Measurements from ENCODE around the gene KIRREL3. TPM values are rescaled to one million over a fixed set of nuclear protein-coding genes. Genes with fewer than 3 reads are reported as not detected.

The KIRREL3 gene
- total and polyA plus RNA-seq, 2 of the 4 experiments (the other 2 are of a cell fraction), result 10.9 to 15.9 TPM

DNA sequence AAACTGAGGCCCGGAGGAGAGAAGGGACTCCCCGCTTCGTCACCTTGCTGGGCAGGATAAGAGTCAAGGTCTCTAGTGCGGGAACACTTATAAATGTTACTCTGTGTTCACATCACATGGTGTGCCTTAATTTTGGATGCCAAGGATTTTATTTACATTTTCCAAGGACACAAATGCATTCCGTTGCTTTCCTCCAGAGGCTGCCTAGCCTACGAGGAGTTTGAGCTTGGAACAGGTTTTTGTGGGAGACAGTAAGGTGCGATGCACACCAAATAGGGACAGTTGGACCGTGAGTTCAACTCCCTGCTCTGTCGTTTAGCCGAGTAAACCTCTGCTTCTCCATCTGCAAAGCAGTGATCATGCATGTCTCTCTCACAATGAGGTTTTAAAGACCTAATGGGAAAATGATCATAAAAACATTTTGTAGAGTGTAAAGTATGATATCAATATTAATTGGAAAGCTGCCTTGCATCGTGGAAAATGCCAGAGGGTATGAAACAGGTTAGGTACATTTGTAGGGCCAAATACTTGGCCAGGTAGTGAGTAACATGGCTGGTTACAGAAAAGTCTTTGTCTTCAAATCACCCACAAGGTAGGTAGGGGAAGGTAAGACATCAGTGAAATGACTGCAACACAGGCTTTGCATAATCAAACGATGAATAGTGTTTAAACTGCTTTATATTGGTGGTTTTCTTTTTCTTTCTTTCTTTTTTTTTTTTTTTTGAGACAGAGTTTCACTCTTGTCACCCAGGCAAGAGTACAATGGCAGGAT is 583.3 kb downstream of the KIRREL3 start:
- Histone ChIP-seq H3K56ac (ENCODE audit: extremely low read depth, insufficient read depth, low read length) (no peak overlapping the region), H3K4ac (ENCODE audit: low read depth, low read length) (peak overlapping the region; percentile 31), H2AK9ac (replicated peaks; ENCODE audit: low read depth, low read length, poor library complexity) (peak overlapping the region; percentile 88), H3K9me1 (ENCODE audit: insufficient read depth, low read length) (peaks cover 17% of the 10 kb centered on the region), H3K27me3 (ENCODE audit: control insufficient read depth, insufficient read depth, low read length) (no peaks in the 10 kb centered on the region), H3K23ac (ENCODE audit: low read depth, low read length) (0 out of 2 replicates have a peak overlapping the region, but pooled peaks have one; percentile 24), H4K20me1 (ENCODE audit: insufficient read depth, low read length) (no peaks in the 10 kb centered on the region), H3K18ac (ENCODE audit: low read depth, low read length) (peak overlapping the region; percentile 9; the same call in 1 of the 2 replicates), H3K9me3 (ENCODE audit: control insufficient read depth, insufficient read depth, low read length) (no peaks in the 10 kb centered on the region), H3K9ac (ENCODE audit: low read depth, low read length) (no peak overlapping the region; the same call in 1 of the 2 replicates), H2BK15ac (ENCODE audit: low read depth, low read length) (no peak overlapping the region), H2AFZ (replicated peaks; ENCODE audit: low read length, poor library complexity) (peak overlapping the region; percentile 92), H2BK120ac (ENCODE audit: low read depth, low read length) (0 out of 2 replicates have a peak overlapping the region, but pooled peaks have one; percentile 6), H2BK20ac (ENCODE audit: low read depth, low read length) (peak overlapping the region; percentile 69; the same call in 1 of the 2 replicates), H3K79me1 (ENCODE audit: low read depth in 1 of 2, low read length in 2 of 2) (peaks cover 0 to 5% of the 10 kb centered on the region in 2 experiments; a peak in 1 of 4 replicates), H4K91ac (ENCODE audit: insufficient read depth, low read depth, low read length) (peak overlapping the region; percentile 31; the same call in 1 of the 2 replicates), H2BK5ac (ENCODE audit: low read depth, low read length, poor library complexity, severe bottlenecking) (no peak overlapping the region), H3K4me3 (ENCODE audit: insufficient read depth, low read depth, low read length) (peak overlapping the region; percentile 42; the same call in 1 of the 2 replicates), H3K4me1 (ENCODE audit: control insufficient read depth, insufficient read depth, low read length) (peaks cover 29% of the 10 kb centered on the region), H2AK5ac (ENCODE audit: low read depth, low read length) (peak overlapping the region; percentile 70; the same call in 1 of the 2 replicates), H3K27ac (ENCODE audit: insufficient read depth, low read length) (no peak overlapping the region; the same call in 1 of the 2 replicates), H4K8ac (ENCODE audit: low read depth in 2 of 2, low read length in 2 of 2) (peak overlapping the region; percentile 79 to 97; a peak in 3 of 4 replicates), H3K36me3 (ENCODE audit: control insufficient read depth, insufficient read depth, low read length) (peaks cover 8% of the 10 kb centered on the region; the same call in 1 of the 2 replicates), H3K4me2 (ENCODE audit: low read depth, low read length) (peak overlapping the region; percentile 50), H4K5ac (ENCODE audit: low read depth, low read length) (peak overlapping the region; percentile 54; the same call in 1 of the 2 replicates), H3K14ac (replicated peaks; ENCODE audit: low read depth, low read length) (peak overlapping the region; percentile 72; the same call in 1 of the 2 replicates)
- ATAC-seq (ENCODE audit: low read depth) (no peak), DNase-seq (no peak)
- TF ChIP-seq SMC3 (IDR thresholded peaks at IDR 0.05; ENCODE audit: low read depth, low read length), result no peak
- no peak for TF ChIP-seq FOS (IDR thresholded peaks at IDR 0.05; ENCODE audit: low read depth, low read length)
- TF ChIP-seq CHD1 (IDR thresholded peaks at IDR 0.05; ENCODE audit: low read depth, low read length), result no peak
- TF ChIP-seq, protein P1, sequence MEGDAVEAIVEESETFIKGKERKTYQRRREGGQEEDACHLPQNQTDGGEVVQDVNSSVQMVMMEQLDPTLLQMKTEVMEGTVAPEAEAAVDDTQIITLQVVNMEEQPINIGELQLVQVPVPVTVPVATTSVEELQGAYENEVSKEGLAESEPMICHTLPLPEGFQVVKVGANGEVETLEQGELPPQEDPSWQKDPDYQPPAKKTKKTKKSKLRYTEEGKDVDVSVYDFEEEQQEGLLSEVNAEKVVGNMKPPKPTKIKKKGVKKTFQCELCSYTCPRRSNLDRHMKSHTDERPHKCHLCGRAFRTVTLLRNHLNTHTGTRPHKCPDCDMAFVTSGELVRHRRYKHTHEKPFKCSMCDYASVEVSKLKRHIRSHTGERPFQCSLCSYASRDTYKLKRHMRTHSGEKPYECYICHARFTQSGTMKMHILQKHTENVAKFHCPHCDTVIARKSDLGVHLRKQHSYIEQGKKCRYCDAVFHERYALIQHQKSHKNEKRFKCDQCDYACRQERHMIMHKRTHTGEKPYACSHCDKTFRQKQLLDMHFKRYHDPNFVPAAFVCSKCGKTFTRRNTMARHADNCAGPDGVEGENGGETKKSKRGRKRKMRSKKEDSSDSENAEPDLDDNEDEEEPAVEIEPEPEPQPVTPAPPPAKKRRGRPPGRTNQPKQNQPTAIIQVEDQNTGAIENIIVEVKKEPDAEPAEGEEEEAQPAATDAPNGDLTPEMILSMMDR (conservative IDR thresholded peaks at IDR 0.05; ENCODE audit: low read depth, low read length), result no peak
- TF ChIP-seq POLR2A (IDR thresholded peaks at IDR 0.05; ENCODE audit: low read depth, low read length), result no peak
- TF ChIP-seq RFX5 (IDR thresholded peaks at IDR 0.05; ENCODE audit: low read depth, low read length), result no peak
- TF ChIP-seq NFE2L2 (IDR thresholded peaks at IDR 0.05; ENCODE audit: low read depth, low read length), result no peak
- TF ChIP-seq MXI1 (IDR thresholded peaks at IDR 0.05; ENCODE audit: borderline replicate concordance, low read depth, low read length), result no peak
- TF ChIP-seq, protein P2, sequence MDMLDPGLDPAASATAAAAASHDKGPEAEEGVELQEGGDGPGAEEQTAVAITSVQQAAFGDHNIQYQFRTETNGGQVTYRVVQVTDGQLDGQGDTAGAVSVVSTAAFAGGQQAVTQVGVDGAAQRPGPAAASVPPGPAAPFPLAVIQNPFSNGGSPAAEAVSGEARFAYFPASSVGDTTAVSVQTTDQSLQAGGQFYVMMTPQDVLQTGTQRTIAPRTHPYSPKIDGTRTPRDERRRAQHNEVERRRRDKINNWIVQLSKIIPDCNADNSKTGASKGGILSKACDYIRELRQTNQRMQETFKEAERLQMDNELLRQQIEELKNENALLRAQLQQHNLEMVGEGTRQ (IDR thresholded peaks at IDR 0.05; ENCODE audit: low read depth, low read length), result no peak
- no peak for TF ChIP-seq RCOR1 (IDR thresholded peaks at IDR 0.05; ENCODE audit: insufficient replicate concordance, low read length)
- no peak for TF ChIP-seq CEBPB (IDR thresholded peaks at IDR 0.05; ENCODE audit: low read depth, low read length)
- no peak for TF ChIP-seq MAFK (IDR thresholded peaks at IDR 0.05; ENCODE audit: low read depth, low read length)
- ChIA-PET CTCF (interaction anchor here (1.6 kb wide), 1 partner anchor 107 kb away, joined by 7 read pairs; no protein-coding TSS in a partner anchor), POLR2A (ENCODE audit: unreplicated experiment) (interaction anchor here (0.6 kb wide), 1 partner anchor 23 kb away, joined by 3 read pairs; no protein-coding TSS in a partner anchor)
- BruUV-seq (replicated peaks), result no TSS peak
- dilution Hi-C loops (cut with HindIII; ENCODE audit: low sequenced_read_pairs, unreplicated experiment), result no loop called here
- intact Hi-C loops (cut with micrococcal nuclease), result no loop called here
- in situ Hi-C loops (cut with MboI; ENCODE audit: low sequenced_read_pairs), result loop anchor here (10.0 kb wide), 1 partner anchor 102 kb away; no protein-coding TSS in a partner anchor
- no CpG with 5 or more reads among the region's 12 CpGs for WGBS, 2 experiments (ENCODE audit: extremely low coverage in 2 of 2, insufficient read length in 1 of 2)

Measured in IMR-90 (cell line).